DMS53 treated with DMSO at 0.1 percent for 48 hours (cell line): ENCODE results near the gene IFIT5.
A peak's percentile ranks its signal among the peaks of the same experiment; 100 is the strongest.
"Not testable (repeated sequence)": the region's sequence is repeated elsewhere in the genome, so short reads cannot be mapped to it uniquely, and the experiment has no call there.

Source experiments
- DNase-seq: peaks from one replicate; lab custom pipeline; 2025; ENCODE audit not compliant: unreplicated experiment; lab: John Stamatoyannopoulos, UW

IFIT5 gene, protein sequence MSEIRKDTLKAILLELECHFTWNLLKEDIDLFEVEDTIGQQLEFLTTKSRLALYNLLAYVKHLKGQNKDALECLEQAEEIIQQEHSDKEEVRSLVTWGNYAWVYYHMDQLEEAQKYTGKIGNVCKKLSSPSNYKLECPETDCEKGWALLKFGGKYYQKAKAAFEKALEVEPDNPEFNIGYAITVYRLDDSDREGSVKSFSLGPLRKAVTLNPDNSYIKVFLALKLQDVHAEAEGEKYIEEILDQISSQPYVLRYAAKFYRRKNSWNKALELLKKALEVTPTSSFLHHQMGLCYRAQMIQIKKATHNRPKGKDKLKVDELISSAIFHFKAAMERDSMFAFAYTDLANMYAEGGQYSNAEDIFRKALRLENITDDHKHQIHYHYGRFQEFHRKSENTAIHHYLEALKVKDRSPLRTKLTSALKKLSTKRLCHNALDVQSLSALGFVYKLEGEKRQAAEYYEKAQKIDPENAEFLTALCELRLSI

DNA sequence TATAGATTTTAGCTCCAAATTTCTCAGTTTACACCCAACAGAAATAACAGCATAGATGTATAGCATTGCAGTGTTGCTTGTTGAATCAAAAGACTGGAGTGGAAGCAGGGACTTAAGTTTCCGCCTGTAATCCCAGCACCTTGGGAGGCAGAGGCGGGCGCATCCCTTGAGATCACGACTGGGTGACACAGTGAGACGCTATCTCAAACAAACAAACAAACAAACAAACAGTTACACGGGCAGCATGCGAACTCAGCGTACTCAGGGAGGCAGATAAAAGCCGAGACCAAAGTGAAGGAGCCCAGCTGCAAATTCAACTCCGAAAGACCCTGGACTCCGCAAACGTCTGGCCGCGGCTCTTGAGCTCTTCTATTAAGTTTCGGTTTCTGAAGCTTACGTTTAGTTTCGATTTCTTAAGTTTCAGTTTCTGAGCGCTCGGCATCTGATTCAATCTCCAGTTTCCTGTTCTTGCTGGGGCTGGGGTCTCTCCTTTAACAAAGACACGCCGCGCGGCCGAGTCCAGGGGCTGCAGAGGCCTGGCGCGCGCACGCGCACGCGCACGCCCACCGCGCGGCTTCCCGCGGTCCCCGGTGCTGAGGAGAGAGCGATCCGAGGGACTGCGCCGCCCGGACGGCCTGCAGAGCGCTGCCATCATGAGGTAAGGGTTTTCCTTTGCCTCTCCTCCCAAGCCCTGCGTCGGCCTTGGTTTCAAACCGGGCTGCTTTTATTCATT is at the start of gene IFIT5:
Gene IFIT5, plus strand, starts transcription at position 423 of the 733 bp plus-strand sequence. Its CDS starts 231 bp downstream, at position 654.
- peak; percentile 59 for DNase-seq

DNA sequence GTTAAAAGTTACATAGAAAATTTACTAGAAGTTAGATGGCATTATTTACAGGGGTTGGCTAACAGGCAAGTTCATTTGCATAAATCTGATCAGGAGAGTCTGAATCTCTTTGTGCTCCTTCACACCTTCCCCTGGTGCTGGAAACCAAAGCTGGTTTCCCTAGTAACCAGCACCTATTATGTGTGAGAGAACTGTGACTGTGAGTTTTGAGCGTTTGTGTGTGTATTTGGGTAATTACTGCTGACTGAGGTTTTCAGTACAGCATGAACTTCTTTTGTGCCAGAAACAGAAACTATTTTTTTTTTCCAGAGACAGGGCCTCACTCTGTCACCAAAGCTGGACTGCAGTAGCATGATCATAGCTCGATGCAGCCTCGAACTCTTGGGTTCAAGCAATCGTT is 46.8 kb upstream of the IFIT5 start:
- no peak for DNase-seq

DNA sequence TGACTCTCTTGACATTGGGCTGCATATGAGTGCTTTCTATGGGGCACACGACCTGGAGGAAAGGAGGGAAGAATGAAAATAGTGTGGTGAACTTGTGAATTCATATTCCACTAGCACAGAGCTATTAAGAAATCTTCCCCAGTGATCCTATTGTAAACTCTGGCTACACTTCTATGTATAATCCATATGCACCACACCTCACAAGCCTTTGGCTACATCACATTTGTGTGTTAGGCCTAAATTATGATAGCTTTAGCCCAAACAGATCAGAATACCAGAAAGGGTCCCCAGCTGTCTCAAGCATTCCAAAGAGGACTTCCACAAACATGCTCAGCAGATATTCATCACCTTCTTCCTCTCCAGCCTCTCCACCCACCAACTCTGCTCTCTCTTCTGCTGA is 46.2 kb upstream of the IFIT5 start:
- no peak for DNase-seq

DNA sequence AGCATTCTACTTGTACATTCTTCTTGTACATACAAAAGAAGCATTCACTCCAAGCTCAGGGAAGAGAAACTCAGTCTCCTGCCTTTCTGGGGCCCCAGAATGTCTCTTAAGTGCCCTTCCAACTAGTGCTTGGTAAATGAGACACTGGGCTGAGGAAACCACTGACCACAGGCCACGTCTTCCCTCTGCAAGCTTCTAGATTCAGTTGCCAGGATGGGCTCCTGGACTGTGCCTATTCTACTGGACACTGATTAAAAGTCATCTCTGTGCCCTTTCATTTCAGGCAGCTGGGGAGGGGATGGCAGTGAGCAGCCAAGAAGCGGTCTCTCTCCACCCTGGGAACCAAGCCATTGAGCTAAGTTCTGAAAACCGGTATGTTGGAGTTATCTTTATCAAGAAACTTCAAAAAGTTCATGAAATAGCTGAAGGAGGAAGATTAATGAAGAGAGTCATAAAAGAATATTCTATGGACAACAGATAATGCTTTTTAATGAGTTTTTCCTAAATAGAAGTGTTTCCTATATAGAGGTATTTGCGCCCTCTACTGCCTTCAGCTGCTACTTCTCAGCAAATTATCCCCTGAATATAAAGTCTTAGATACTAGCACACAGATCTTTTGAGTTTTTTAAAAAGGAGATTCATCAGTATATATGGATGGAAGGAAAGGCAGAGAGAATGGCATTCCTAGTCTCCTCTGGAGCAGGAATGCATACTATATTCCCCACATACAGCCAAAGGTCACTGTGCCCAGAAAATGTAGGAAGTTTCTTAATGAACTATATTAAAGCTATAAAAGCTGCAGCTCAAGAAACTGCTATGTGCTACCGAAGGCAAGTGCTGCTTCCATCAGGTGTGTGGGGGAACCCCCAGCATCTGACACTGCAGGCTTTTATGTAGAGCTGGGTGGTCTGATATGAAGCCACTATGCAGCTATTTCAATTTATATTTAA is 44.9 kb upstream of the IFIT5 start:
- DNase-seq, result no peak

DNA sequence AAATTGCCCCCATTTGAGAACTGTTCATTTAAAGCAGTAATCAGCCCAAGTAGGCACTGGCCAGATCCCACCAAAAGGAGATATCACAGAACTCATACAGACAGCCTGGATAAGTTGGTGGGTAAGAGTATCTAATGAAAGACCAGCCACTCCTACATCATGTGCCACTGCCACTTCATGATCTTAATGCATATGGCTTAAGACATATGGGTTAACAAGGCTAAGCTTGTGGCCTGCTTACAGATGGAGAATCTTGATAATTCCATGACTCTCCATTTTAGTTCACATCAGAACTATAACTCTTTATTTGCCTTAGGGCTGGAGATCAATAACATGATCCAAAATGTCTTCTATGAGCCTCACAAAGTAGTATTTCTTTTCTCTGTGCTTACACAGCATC is 43.3 kb upstream of the IFIT5 start:
- DNase-seq, result no peak

DNA sequence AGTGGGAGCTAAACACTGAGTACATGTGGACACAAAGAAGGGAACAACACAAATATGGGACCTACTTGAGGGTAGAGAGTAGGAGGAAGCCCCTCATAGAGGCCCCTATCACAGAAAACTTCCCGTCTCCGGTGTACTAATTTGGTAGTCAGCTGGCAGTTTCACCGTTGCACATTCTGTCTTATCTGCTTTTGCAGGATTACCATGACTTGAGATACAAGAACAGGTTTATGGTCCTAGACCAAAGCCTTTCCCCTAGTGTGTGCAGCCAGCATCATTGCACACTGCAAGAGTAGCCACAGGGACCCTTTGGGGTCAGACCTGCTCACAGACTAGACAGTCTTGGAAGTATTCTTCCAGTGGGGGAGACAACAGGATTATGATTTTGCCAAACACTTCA is 42.4 kb upstream of the IFIT5 start:
- no peak for DNase-seq

DNA sequence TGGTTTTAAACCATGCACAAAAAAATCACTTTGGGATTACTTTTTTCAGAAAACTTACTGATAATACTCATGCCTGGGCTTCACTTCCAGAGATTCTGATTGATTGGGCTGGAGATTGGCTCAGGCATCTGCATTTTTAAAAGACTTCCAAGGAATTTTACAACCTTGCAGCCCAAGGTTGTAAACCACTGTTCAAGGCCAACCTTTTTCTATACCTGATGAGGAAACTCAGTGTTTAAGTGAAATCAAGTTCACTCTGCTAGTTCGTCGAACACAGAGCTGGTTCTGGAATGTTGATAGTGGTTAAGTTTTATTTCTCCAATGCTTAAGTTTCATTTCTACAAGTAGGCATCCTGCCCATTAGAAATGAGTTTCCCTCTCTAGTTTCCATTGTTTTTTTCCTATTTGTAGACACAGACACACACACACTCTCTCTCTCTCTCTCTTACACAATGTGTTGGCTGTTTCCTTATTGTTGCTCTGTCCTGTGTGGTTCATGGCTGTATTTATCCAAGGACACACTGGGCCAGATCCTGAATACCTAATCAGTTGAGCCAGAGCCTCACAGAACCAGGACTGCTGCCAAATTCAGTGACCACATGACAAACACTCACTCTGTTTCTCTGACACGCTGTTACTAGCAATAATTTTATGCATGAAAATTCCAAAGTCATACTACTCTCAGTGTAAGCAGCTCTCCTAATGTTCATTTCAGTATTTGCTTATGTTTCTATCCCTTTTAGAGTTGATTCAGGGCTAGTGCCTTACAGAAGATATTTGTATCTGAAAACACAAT is 40.3 kb upstream of the IFIT5 start:
- peak; percentile 53 for DNase-seq

DNA sequence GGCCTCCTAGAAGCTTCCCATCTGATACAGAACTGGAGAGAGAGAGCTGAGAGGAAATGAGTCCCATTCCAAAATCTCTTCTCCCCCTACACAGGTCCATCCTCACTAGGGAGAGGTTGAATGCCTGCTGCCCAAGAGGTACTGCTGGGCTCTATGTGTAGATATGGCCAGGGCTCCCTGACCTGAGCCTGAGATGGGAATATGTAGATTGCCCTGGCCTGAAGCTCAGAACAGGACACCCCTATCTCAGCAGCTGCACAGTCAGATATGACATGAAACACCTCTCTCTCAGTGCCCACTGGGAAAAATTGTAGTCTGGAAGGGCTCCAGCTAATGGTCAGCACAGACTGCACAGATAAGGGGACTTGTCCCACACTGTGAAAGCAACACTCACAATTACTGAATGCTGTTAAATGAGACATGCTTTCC is 39.6 kb upstream of the IFIT5 start:
- DNase-seq, result no peak

DNA sequence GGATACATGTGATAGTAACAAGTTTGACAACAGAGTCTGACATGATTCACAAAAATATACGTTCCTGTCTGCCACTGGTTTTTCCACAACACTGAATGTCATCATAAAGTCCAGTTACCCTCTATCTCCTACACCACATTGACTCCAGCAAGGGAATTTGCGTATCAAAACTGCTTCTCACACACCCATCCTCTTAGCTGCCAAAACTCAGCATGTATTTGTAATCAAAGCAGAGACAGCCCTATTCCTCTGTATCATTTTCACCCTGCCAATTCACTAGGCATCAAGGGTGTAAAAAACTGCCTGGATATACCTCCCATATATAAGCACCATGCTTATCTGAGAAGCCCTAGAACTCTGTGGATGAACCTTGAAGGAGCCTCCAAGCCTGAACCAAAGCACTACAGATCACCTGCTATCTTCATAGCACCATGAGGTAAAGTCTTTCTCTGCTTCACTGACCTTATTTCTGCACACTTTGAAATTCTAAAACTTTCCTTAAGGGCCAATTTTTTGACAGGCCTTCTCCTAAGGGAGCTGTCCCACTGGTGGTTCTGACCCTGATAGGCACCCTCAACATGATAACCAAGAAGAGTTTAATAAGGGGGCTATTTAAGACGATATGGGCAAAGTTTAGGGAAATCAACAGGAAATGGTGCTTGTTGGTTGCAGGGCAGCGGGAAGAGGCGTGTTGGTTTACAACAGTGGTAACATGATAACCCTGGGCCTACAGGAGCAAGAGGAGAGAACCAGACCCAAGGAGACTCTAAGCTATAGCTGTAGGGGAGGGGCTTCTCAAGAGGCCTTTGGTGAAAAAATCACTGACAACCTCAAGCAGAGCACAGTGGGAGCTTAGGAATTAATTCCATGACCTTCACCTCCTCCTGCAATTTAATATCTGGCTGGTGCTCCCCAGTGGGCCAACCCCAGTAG is 36.4 kb upstream of the IFIT5 start, which contains the start of gene IFIT1B:
Gene IFIT1B, plus strand, starts transcription at position 352 of the 933 bp plus-strand sequence. Its CDS starts 80 bp downstream, at position 432.
- no peak for DNase-seq

DNA sequence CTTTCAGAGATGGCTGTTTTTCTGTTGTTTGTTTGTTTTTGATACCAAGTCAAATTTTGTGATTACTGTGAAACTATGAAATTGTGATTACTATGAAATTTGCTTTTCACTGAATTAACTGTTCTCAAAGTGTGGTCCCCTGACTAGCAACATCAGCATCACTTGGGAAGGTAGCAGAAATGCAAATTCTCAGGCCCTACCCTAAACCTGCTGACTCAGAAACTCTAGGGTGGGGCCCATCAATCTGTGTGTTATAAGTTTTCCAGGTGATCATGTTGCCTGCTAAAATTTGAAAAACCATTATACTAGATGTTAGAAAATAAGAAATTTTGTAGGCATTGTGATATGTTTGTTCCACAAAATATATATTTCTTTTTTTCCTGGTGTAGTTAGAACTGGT is 35.3 kb upstream of the IFIT5 start:
- DNase-seq, result no peak

DNA sequence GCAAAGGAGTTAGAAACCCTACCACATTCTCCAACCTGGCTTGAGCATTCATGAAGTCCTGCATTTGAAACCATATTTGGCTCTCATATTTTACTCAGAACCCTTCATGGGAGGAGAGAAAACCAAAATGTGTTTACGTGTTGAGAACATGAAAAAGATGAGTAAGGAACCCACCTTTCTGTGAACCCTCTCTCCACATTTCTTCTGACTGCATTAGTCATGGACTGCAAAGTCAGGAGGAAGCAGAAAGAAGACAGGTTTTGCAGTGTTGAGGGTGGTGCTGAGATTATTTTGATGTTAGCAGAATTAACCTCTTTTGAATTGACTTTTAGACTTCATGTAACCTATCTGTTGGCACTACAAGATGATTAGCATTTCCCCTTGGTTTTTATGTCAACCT is 31.6 kb upstream of the IFIT5 start:
- no peak for DNase-seq

DNA sequence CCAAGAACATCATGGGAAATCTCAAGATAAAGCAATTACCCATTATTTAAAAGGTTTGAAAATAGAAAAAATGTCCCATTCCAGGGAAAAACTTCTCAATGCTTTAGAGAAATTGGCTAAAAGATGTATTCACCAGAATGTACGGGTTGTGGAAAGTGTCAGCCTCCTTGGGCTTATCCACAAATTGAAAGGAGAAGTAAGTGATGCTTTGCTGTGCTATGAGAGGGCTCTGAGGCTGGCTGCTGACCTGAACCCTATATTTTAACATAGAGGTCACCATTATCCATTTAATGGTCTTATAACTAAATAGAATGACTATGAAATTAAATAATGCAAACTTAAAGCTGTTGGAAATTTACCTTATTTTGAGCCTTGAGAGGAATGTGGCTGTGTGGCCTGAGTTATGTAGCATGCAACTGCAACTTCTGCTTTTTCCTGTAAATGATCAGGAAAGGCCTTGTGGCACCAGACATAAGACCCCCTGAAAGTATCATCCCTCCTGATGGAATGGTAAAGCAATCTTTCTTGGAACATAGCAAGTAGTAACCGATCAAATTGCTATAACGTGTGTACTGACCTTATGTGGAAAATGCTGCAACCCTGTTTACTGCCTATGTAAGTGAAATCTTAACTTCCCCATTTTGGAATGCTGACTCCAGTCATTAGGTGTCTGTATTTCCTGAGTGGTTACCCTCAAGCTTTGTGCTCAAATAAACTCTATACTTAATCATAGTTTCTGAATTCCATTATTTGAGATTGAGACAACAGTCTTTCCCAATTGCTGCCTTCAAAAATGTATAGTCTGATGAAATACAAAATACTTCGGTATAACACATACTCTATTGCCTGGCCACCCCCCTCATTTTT is 29.7 kb upstream of the IFIT5 start:
- no peak for DNase-seq

DNA sequence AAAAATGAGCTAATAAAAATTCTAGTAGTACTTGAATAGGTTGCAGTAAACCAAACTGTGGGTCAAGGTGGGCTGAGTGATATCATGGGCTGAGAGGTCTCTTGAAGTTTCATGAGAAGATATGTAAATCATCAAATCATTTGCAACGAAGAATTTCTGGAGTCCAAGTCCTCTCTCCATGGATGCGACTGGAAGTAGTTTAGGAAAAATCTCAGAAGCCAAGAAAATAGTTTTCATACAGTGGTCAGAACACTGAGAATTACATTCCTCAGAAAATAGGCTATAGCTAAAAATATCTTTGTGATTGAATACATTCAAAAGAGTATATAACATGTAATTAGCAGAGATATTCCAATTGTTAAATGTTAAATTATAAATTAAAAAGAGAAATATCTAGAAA is 25.6 kb upstream of the IFIT5 start:
- no peak for DNase-seq

DNA sequence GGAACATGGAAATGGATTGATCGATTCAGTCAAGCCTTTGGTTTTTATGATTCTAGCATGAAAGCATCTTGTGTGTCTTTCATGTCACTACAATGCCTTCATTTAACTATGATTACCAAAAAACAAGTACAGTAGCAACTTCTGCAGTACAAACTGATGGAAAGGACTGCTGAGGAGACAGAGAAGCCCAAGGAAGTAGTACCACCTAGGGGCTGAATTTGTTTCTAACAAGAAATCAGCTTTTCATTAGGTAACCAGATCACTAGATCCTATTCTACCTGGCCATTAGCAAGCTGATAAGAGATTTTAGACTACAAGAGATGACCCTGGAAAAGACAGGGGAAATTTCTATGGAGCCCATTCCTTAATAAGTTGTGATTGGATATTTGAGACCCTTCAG is 25.1 kb upstream of the IFIT5 start:
- peak; percentile 54 for DNase-seq

DNA sequence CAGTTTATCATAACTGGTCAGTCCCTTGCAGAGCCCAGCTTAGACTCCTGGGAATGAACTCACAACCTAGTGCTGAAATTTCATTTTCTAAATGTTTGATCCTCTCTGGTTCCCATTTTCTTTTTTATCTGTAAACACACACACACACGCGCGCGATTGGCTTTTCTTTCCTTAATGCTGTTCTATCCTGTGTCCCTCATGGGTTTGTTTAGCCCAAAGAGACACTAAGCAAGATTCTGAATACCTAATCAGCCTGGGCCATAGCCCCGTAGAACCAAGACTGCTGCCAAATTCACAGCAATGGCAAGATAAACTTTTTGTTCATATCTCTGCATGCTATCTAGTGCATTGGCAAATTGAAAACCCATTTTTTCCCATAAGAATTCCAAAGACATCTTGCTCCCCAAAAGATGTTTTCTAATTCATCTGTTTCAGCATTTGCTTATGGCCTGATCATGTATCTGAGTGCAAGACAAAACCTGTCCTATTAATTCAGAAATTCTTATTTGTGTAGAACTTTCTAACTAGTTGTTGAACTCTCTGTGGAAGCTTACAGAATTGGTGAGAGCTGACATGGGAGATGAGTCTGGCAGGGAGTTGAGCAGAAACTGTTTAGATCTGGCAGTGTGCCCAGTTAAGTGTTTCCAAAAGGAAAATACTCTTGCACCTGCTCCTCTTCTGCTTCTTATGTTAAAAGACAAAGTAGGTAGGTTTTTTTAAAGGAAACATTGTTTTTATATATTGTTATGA is 23.7 kb upstream of the IFIT5 start:
- DNase-seq, result no peak

DNA sequence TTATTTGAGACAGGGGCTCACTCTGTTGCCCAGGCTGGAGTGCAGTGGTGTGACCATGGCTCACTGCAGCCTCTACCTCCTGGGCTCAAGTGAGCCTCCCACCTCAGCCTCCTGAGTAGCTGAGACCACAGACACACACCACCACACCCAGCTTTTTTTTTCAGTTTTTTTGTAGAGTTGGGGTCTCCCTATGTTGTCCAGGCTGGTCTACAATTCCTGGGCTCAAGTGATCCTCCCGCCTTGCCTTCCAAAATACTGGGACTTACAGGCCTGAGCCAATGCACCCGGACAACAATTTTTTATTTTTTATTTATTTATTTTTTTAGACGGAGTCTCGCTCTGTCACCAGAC is 23.2 kb upstream of the IFIT5 start:
- DNase-seq, result not testable (repeated sequence)

DNA sequence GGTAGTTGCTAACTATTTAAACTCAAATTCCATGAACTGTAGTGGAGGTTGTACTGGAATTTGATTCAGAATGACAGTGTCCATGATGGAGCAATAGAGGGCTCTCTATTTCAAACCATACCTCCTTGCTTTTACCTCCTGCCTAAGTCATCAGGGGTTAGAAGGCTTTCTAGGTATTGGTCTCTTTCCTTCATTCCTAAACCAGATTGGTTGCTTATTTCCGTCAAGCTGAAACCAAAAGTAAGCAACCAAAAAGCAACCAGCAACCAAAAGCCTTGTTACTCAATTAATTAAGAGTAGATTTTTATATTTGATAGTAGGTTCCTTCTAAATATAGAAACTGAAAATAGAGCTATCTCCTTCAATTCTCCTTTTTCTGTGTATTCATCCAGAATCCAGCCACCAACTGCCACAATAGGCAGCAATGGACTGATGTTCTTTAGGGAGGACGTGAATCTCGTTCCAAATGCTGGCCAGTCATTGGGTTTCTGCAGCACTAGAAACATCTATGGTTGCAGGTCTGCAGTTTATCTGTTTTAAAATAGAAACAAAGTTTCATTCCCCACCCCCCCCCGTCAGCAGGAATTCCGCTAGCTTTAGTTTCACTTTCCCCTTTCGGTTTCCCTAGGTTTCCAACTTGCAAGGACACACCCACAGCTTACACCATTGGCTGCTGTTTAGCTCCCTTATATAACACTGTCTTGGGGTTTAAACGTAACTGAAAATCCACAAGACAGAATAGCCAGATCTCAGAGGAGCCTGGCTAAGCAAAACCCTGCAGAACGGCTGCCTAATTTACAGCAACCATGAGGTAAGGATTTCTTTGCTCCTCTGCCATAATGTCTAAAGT is 22.2 kb upstream of the IFIT5 start, which contains the start of gene IFIT1:
Gene IFIT1, plus strand, starts transcription at position 717 of the 850 bp plus-strand sequence. Its CDS starts 90 bp downstream, at position 807.
- DNase-seq, result peak; percentile 54
